GM13977 (cell line): Measurements from ENCODE around the gene ITPKB.

Source experiments
- DNase-seq: peaks from one replicate; pipeline ENCODE4 v3.0.0; 2012; ENCODE audit warnings: low spot score
- CTCF ChIP-seq: IDR thresholded peaks from 2 replicates; pipeline ENCODE4 v1.5.1; 2012; ENCODE audit warnings: mild to moderate bottlenecking, control low read depth; ENCODE audit not compliant: insufficient read depth; ENCODE audit errors: extremely low read depth, missing control alignments
- in situ Hi-C: fragments of 300-500 bp; cut with MboI; formaldehyde crosslinking; loops from one replicate; pipeline ENCODE4 v1.12.0; 2022; ENCODE audit warnings: low sequenced_read_pairs, low pct_unique_long_range_greater_than_20kb, mixed read lengths, inconsistent platforms; ENCODE audit not compliant: unreplicated experiment

ITPKB gene

GRCh38 chr1:226611301-226611700, 127.8 kb downstream of the ITPKB start:
- no peak for DNase-seq
- no peak for TF ChIP-seq CTCF
- in situ Hi-C loops: no loop called here

- no peak for DNase-seq
- in situ Hi-C loops: no loop called here
- no peak for TF ChIP-seq CTCF
Observed at GRCh38 chr1:226610671-226611070, 128.4 kb downstream of the ITPKB start.

- no peak for TF ChIP-seq CTCF
- no peak for DNase-seq
- in situ Hi-C loops: no loop called here
Observed at GRCh38 chr1:226609836-226610455, 129.1 kb downstream of the ITPKB start.

- in situ Hi-C loops: no loop called here
- DNase-seq: peak; percentile 86
- TF ChIP-seq CTCF: peak; percentile 75
Observed at GRCh38 chr1:226608699-226609505, 130.2 kb downstream of the ITPKB start.

- in situ Hi-C loops: no loop called here
- no peak for DNase-seq
- no peak for TF ChIP-seq CTCF
Observed at GRCh38 chr1:226607821-226608220, 131.3 kb downstream of the ITPKB start.

GRCh38 chr1:226607268-226607660, 131.8 kb downstream of the ITPKB start:
- no peak for TF ChIP-seq CTCF
- no peak for DNase-seq
- in situ Hi-C loops: no loop called here
